Esophagus muscularis mucosa (tissue), 4 donors: ENCODE measurements around the gene TACR2.

Experiments used
- EP300 ChIP-seq: sonication (generic); formaldehyde crosslinking; IDR thresholded peaks from one replicate; pipeline ENCODE4 v1.6.1; 2017; ENCODE audit warnings: antibody characterized with exemption
- POLR2A ChIP-seq: fragments of 450-650 bp; IDR thresholded peaks from one replicate; pipeline ENCODE4 v1.6.1; 2017; ENCODE audit warnings: antibody characterized with exemption, moderate library complexity, mild to moderate bottlenecking, low read depth
- POLR2AphosphoS5 ChIP-seq, 2 donors: sonication (generic); formaldehyde crosslinking; IDR thresholded peaks; one replicate each; pipeline ENCODE4 v1.6.1; 2017; ENCODE audit warnings: antibody characterized with exemption in 2 of 2
- TF ChIP-seq, protein P1 (sequence below), 3 experiments: fragments of 200-600 bp in 2 of 3; fragments of 450-650 bp in 1 of 3; sonication (generic) in 2 of 3; IDR thresholded peaks; one replicate each; pipeline ENCODE4 v1.5.1; 2017 to 2019; ENCODE audit warnings: antibody characterized with exemption in 3 of 3, mild to moderate bottlenecking in 2 of 3, moderate library complexity in 1 of 3

DNA sequence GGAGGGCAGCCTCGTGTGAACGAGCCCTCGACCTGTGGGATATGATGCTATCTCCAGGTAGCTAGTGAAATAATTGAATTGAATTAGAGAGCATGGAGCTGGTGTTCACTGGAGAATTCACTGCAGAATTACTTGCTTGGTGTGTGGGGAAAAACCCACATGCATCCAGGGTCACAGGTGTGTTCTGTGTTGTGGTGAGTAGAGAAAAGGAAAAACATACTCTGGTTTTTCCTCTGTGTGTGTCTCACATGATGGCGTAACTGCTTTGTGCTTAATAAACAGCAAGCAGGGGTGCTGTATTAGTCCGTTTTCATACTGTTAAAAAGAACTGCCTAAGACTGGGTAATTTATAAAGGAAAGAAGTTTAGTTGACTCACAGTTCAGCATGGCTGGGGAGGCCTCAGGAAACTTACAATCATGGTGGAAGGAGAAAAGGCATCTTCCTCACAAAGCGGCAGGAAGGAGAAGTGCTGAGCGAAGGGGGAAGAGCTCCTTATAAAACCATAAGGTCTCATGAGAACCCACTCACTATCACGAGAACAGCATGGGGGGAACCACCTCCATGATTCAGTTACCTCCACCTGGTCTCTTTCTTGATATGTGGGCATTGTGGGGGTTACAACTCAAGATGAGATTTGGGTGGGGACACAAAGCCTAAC, 62.6 kb downstream of the TACR2 start:
- TF ChIP-seq, protein P1, sequence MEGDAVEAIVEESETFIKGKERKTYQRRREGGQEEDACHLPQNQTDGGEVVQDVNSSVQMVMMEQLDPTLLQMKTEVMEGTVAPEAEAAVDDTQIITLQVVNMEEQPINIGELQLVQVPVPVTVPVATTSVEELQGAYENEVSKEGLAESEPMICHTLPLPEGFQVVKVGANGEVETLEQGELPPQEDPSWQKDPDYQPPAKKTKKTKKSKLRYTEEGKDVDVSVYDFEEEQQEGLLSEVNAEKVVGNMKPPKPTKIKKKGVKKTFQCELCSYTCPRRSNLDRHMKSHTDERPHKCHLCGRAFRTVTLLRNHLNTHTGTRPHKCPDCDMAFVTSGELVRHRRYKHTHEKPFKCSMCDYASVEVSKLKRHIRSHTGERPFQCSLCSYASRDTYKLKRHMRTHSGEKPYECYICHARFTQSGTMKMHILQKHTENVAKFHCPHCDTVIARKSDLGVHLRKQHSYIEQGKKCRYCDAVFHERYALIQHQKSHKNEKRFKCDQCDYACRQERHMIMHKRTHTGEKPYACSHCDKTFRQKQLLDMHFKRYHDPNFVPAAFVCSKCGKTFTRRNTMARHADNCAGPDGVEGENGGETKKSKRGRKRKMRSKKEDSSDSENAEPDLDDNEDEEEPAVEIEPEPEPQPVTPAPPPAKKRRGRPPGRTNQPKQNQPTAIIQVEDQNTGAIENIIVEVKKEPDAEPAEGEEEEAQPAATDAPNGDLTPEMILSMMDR (IDR thresholded peaks at IDR 0.05), result no peak
- TF ChIP-seq POLR2A (no peak), POLR2AphosphoS5 (IDR thresholded peaks at IDR 0.05) (no peak), EP300 (no peak)
